Neural cell (in vitro differentiated cells): ENCODE measurements around the gene GIMAP4. TPM values are rescaled to one million over a fixed set of nuclear protein-coding genes. Genes with fewer than 3 reads are reported as not detected.

Experiments
- H2AFZ ChIP-seq: fragments of 200-600, 300-800 bp; sonication (generic), shearing (Covaris generic); 2 replicates; pipeline ENCODE4 v1.6.0; 2014; ENCODE audit warnings: low read depth, mild to moderate bottlenecking, antibody characterized with exemption, low read length, moderate library complexity
- H3F3A ChIP-seq: fragments of 200-600 bp; shearing (Covaris generic); 2 replicates; pipeline ENCODE4 v1.6.1; 2016; ENCODE audit warnings: mild to moderate bottlenecking, moderate library complexity, mixed read lengths, antibody characterized with exemption, low read length; ENCODE audit not compliant: insufficient read depth, poor library complexity, severe bottlenecking
- H3K27ac ChIP-seq: fragments of 200-600, 300-800 bp; sonication (generic), shearing (Covaris generic); 2 replicates; pipeline ENCODE4 v1.5.1; 2014; ENCODE audit warnings: mild to moderate bottlenecking, low read length, moderate library complexity
- H3K27me3 ChIP-seq: fragments of 300-800, 200-600 bp; sonication (generic), shearing (Covaris generic); 2 replicates; pipeline ENCODE4 v1.6.0; 2014; ENCODE audit warnings: mild to moderate bottlenecking, low read depth, low read length, moderate library complexity; ENCODE audit not compliant: insufficient read depth
- H3K36me3 ChIP-seq: fragments of 300-800, 200-600 bp; sonication (generic), shearing (Covaris generic); 2 replicates; pipeline ENCODE4 v1.5.1; 2014; ENCODE audit warnings: mild to moderate bottlenecking, antibody characterized with exemption, low read length, moderate library complexity; ENCODE audit not compliant: insufficient read depth
- H3K4me2 ChIP-seq: fragments of 300-800, 200-600 bp; sonication (generic), shearing (Covaris generic); 2 replicates; pipeline ENCODE4 v1.6.0; 2014; ENCODE audit warnings: mild to moderate bottlenecking, low read length
- H3K4me3 ChIP-seq: fragments of 300-800, 200-600 bp; sonication (generic), shearing (Covaris generic); 2 replicates; pipeline ENCODE4 v1.5.1; 2014; ENCODE audit warnings: mild to moderate bottlenecking, low read length, moderate library complexity
- H3K79me2 ChIP-seq: fragments of 200-600 bp; shearing (Covaris generic); replicated peaks from 2 replicates; pipeline ENCODE4 v1.6.0; 2014; ENCODE audit warnings: mild to moderate bottlenecking, low read length, moderate library complexity; ENCODE audit not compliant: insufficient read depth
- H3K9ac ChIP-seq: fragments of 300-800, 200-600 bp; sonication (generic), shearing (Covaris generic); 2 replicates; pipeline ENCODE4 v1.6.1; 2016; ENCODE audit warnings: mild to moderate bottlenecking, low read length, mixed read lengths
- H3K9me2 ChIP-seq: fragments of 200-600 bp; shearing (Covaris generic); 2 replicates; pipeline ENCODE4 v1.6.1; 2016; ENCODE audit warnings: mild to moderate bottlenecking, low read length, mixed read lengths; ENCODE audit not compliant: insufficient read depth
- H3K9me3 ChIP-seq: fragments of 200-600, 300-800 bp; sonication (generic), shearing (Covaris generic); 2 replicates; pipeline ENCODE4 v1.6.1; 2016; ENCODE audit warnings: mild to moderate bottlenecking, mixed run types, low read length, moderate library complexity, mixed read lengths
- H4K20me1 ChIP-seq: fragments of 200-600 bp; shearing (Covaris generic); 2 replicates; pipeline ENCODE4 v1.6.1; 2016; ENCODE audit warnings: mild to moderate bottlenecking, mixed run types; ENCODE audit not compliant: insufficient read depth
- CTCF ChIP-seq: fragments of 450-650 bp; IDR thresholded peaks from 2 replicates; pipeline ENCODE4 v1.5.1; 2014; ENCODE audit warnings: antibody characterized with exemption, mild to moderate bottlenecking, moderate library complexity; ENCODE audit not compliant: poor library complexity, severe bottlenecking
- EP300 ChIP-seq: fragments of 450-650 bp; conservative IDR thresholded peaks from 2 replicates; pipeline ENCODE4 v1.6.1; 2014; ENCODE audit warnings: antibody characterized with exemption, mild to moderate bottlenecking, moderate library complexity; ENCODE audit not compliant: poor library complexity, severe bottlenecking
- EZH2 ChIP-seq: fragments of 200-600, 300-800 bp; shearing (Covaris generic), sonication (generic); IDR thresholded peaks from 2 replicates; pipeline ENCODE4 v1.6.1; 2014; ENCODE audit warnings: antibody characterized with exemption, low read length, borderline replicate concordance, mild to moderate bottlenecking; ENCODE audit not compliant: insufficient read depth, poor library complexity, severe bottlenecking
- MXI1 ChIP-seq: fragments of 450-650 bp; conservative IDR thresholded peaks from 2 replicates; pipeline ENCODE4 v1.6.1; 2014; ENCODE audit warnings: antibody characterized with exemption, mild to moderate bottlenecking; ENCODE audit not compliant: poor library complexity, severe bottlenecking
- POLR2AphosphoS5 ChIP-seq: IDR thresholded peaks from 2 replicates; pipeline ENCODE4 v1.6.1; 2012
- RAD21 ChIP-seq: fragments of 450-650 bp; conservative IDR thresholded peaks from 2 replicates; pipeline ENCODE4 v1.6.1; 2014; ENCODE audit warnings: antibody characterized with exemption, mild to moderate bottlenecking, moderate library complexity
- REST ChIP-seq: IDR thresholded peaks from 2 replicates; pipeline ENCODE4 v1.6.1; 2012; ENCODE audit warnings: borderline replicate concordance
- SMC3 ChIP-seq: fragments of 450-650 bp; conservative IDR thresholded peaks from 2 replicates; pipeline ENCODE4 v1.6.1; 2014; ENCODE audit warnings: antibody characterized with exemption, mild to moderate bottlenecking, moderate library complexity; ENCODE audit not compliant: poor library complexity
- TAF1 ChIP-seq: IDR thresholded peaks from 2 replicates; pipeline ENCODE4 v1.6.1; 2012; ENCODE audit warnings: low read depth
- polyA plus RNA-seq: library from polyadenylated mRNA; depleted of rRNA; stranded (reverse); fragments of >200 nt; gene quantifications from 2 replicates; pipeline ENCODE4 v1.2.3, GENCODE V29; 2014

Gene GIMAP4
- polyA plus RNA-seq, 1 donor from 2014 or later = not detected

GRCh38 chr7:150566123-150566522 is 1.1 kb upstream of the GIMAP4 start:
- Histone ChIP-seq H3K9ac (no peak overlapping the region), H3K79me2 (no peaks in the 10 kb centered on the region), H3K36me3 (no peaks in the 10 kb centered on the region), H3K27me3 (no peaks in the 10 kb centered on the region), H4K20me1 (no peaks in the 10 kb centered on the region), H3K9me2 (no peaks in the 10 kb centered on the region), H3K4me2 (no peak overlapping the region), H3K4me3 (no peak overlapping the region), H3K9me3 (no peaks in the 10 kb centered on the region), H3K27ac (no peak overlapping the region), H2AFZ (no peak overlapping the region), H3F3A (no peaks in the 10 kb centered on the region)
- TF ChIP-seq EZH2 = no peak
- no peak for TF ChIP-seq RAD21
- TF ChIP-seq SMC3 = no peak
- no peak for TF ChIP-seq CTCF
- no peak for TF ChIP-seq EP300
- TF ChIP-seq MXI1 = no peak
- TF ChIP-seq REST = no peak
- TF ChIP-seq POLR2AphosphoS5 = no peak
- no peak for TF ChIP-seq TAF1

- Histone ChIP-seq H3K36me3 (no peaks in the 10 kb centered on the region), H3K27me3 (no peaks in the 10 kb centered on the region), H3K27ac (no peak overlapping the region), H3K79me2 (no peaks in the 10 kb centered on the region), H3K4me3 (no peak overlapping the region), H3K9me2 (no peaks in the 10 kb centered on the region), H3K9me3 (no peaks in the 10 kb centered on the region), H2AFZ (no peak overlapping the region), H4K20me1 (no peaks in the 10 kb centered on the region), H3K4me2 (no peak overlapping the region), H3F3A (no peaks in the 10 kb centered on the region), H3K9ac (no peak overlapping the region)
- no peak for TF ChIP-seq EZH2
- no peak for TF ChIP-seq CTCF
- no peak for TF ChIP-seq POLR2AphosphoS5
- TF ChIP-seq REST = no peak
- no peak for TF ChIP-seq MXI1
These were observed 618 bp upstream of the GIMAP4 start for GRCh38 chr7:150566572-150566971.
